ENCODE data around the gene SETDB2.

- TF ChIP-seq REST (IDR thresholded peaks at IDR 0.05; ENCODE audit: borderline replicate concordance) (no peak), TAF1 (IDR thresholded peaks at IDR 0.05; ENCODE audit: low read depth) (no peak), CTCF (IDR thresholded peaks at IDR 0.05; ENCODE audit: poor library complexity, severe bottlenecking) (no peak), EZH2 (IDR thresholded peaks at IDR 0.05; ENCODE audit: borderline replicate concordance, insufficient read depth, low read length, poor library complexity, severe bottlenecking) (no peak), RAD21 (conservative IDR thresholded peaks at IDR 0.05) (no peak), POLR2AphosphoS5 (IDR thresholded peaks at IDR 0.05) (no peak), SMC3 (conservative IDR thresholded peaks at IDR 0.05; ENCODE audit: poor library complexity) (no peak)
These were observed 20.0 kb upstream of the SETDB2 start for GRCh38 chr13:49424011-49424560.
